Suprapubic skin (tissue), 4 donors: ENCODE results near the gene RIMBP2. TPM values are rescaled to one million over a fixed set of nuclear protein-coding genes. Genes with fewer than 3 reads are reported as not detected.
A peak's percentile ranks its signal among the peaks of the same experiment; 100 is the strongest.

Experiments used
- DNase-seq, 2 donors: peaks; one replicate each; pipeline ENCODE4 v3.0.0-alpha.2; 2019; ENCODE audit warnings: low spot score in 2 of 2
- H3K27ac ChIP-seq: fragments of 200-600 bp; sonication (generic); one replicate; pipeline ENCODE4 v1.5.1; 2019
- H3K27me3 ChIP-seq: fragments of 200-600 bp; sonication (generic); one replicate; pipeline ENCODE4 v1.5.1; 2019
- H3K36me3 ChIP-seq: fragments of 200-600 bp; sonication (generic); one replicate; pipeline ENCODE4 v1.5.1; 2019
- H3K4me1 ChIP-seq: fragments of 200-600 bp; sonication (generic); one replicate; pipeline ENCODE4 v1.5.1; 2019
- H3K4me3 ChIP-seq: fragments of 200-600 bp; sonication (generic); one replicate; pipeline ENCODE4 v1.5.1; 2019; ENCODE audit warnings: mild to moderate bottlenecking
- H3K9me3 ChIP-seq: fragments of 200-600 bp; sonication (generic); one replicate; pipeline ENCODE4 v1.5.1; 2019
- EP300 ChIP-seq: sonication (generic); formaldehyde crosslinking; IDR thresholded peaks from one replicate; pipeline ENCODE4 v1.6.1; 2017; ENCODE audit warnings: antibody characterized with exemption
- POLR2A ChIP-seq, 2 donors: fragments of 450-650 bp; IDR thresholded peaks; one replicate each; pipeline ENCODE4 v1.6.1; 2017; ENCODE audit warnings: antibody characterized with exemption in 2 of 2, mild to moderate bottlenecking in 2 of 2, moderate library complexity in 2 of 2
- POLR2AphosphoS5 ChIP-seq, 3 donors: sonication (generic); formaldehyde crosslinking; IDR thresholded peaks; one replicate each; pipeline ENCODE4 v1.6.1; 2017; ENCODE audit warnings: antibody characterized with exemption in 3 of 3
- WGBS: methylation state at CpG from one replicate; pipeline ENCODE4 v1.1.5; 2018; 5-methylcytosine and 5-hydroxymethylcytosine counted together
- total RNA-seq, 4 donors: library from RNA; depleted of rRNA; stranded (reverse); fragments of >200 nt; gene quantifications; one replicate each; pipeline ENCODE4 v1.1.0, GENCODE V29; 2016
- TF ChIP-seq, protein P1 (sequence below), 2 donors: fragments of 200-600 bp in 1 of 2; fragments of 450-650 bp in 1 of 2; sonication (generic) in 1 of 2; IDR thresholded peaks; one replicate each; pipeline ENCODE4 v1.5.1; 2016 to 2019; ENCODE audit warnings: antibody characterized with exemption in 2 of 2, mild to moderate bottlenecking in 1 of 2, moderate library complexity in 1 of 2

The RIMBP2 gene
- total RNA-seq, 4 donors from 2014 or later: 2.1 to 21.8 (median 3.0) TPM

DNA sequence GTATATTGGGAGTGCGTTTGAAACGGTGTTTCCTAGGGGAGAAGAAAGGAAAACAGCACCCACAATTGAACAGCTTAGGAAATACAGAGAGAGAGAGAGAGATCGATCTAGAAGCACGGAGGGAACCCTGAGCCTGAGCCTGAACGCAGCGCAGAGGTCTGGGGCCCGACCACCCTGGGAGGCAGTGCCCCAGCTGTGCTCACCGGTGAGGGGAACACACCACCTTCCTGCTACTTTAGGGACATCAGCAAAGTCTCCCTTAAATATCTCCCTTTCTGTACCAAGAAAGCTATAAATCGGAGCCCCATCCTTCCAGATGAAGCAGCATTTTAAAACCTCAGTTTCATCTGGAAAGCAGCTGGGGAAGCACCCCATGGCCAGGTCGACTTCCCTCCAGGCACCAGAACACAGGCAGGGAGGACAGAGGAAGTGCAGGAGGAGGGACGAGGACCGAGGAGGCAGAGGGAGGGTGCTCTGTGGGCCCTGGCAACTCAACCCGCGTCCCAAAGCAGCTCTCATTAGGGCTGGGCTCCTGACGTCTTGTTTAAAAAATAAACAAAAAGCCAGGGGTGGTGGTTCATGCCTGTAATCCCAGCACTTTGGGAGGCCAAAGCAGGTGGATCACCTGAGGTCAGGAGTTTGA lies 12.2 kb downstream of the RIMBP2 start:
- H3K9me3 ChIP-seq: no peaks in the 10 kb centered on the region
- H3K36me3 ChIP-seq: no peaks in the 10 kb centered on the region
- H3K27ac ChIP-seq: no peak overlapping the region
- no peaks in the 10 kb centered on the region for H3K4me1 ChIP-seq
- H3K27me3 ChIP-seq: peaks cover 5% of the 10 kb centered on the region
- WGBS: 52% methylated on average over 14 of the region's 15 CpGs
- DNase-seq: peak in 1 of 2 donors; percentile 44
- TF ChIP-seq POLR2AphosphoS5 (IDR thresholded peaks at IDR 0.05) (no peak), POLR2A (IDR thresholded peaks at IDR 0.05) (no peak), EP300 (no peak)
- TF ChIP-seq, protein P1, sequence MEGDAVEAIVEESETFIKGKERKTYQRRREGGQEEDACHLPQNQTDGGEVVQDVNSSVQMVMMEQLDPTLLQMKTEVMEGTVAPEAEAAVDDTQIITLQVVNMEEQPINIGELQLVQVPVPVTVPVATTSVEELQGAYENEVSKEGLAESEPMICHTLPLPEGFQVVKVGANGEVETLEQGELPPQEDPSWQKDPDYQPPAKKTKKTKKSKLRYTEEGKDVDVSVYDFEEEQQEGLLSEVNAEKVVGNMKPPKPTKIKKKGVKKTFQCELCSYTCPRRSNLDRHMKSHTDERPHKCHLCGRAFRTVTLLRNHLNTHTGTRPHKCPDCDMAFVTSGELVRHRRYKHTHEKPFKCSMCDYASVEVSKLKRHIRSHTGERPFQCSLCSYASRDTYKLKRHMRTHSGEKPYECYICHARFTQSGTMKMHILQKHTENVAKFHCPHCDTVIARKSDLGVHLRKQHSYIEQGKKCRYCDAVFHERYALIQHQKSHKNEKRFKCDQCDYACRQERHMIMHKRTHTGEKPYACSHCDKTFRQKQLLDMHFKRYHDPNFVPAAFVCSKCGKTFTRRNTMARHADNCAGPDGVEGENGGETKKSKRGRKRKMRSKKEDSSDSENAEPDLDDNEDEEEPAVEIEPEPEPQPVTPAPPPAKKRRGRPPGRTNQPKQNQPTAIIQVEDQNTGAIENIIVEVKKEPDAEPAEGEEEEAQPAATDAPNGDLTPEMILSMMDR (IDR thresholded peaks at IDR 0.05): no peak
- H3K4me3 ChIP-seq: no peak overlapping the region

DNA sequence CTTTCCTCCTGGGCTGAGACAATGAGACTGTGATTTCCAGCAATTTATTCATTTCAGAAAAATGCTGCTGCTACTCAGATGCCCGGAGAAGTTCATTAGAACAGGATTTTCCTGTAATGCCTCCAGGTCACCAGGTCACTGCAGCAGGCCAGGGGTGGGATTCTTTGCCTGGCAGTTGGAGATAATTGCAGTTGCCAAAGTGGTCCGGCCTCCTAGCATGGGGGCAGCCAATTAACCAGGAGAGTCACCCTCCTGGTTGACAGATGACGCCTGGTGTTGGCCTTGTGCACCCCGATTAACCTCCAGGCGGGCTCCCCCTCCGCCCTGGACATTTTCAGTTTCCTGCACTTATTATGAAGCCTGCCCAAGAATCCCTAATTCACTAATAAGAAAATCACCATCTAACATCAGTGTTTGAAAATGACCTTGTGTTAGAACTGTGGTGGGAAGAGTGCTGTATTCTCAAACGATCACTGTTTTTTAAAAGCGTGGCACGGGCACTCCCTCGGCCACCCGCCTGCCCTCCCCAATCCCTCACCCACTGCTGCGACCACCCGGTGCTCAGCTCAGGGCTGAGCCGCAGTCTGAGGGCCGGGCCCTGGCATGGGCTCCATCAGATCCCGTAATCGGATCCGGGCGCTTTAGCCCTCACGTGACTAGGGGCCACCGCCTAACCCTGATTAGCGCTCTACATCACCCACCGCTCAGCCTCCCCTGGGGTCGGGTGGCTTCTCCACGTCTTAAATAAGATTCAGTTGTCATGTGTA lies 12.9 kb downstream of the RIMBP2 start:
- H3K27ac ChIP-seq: no peak overlapping the region
- no peaks in the 10 kb centered on the region for H3K36me3 ChIP-seq
- no peaks in the 10 kb centered on the region for H3K9me3 ChIP-seq
- peak in 1 of 2 donors; percentile 64 for DNase-seq
- no peaks in the 10 kb centered on the region for H3K4me1 ChIP-seq
- 83% methylated on average over 23 of the region's 25 CpGs for WGBS
- TF ChIP-seq POLR2AphosphoS5 (IDR thresholded peaks at IDR 0.05) (no peak), POLR2A (IDR thresholded peaks at IDR 0.05) (no peak), EP300 (no peak)
- TF ChIP-seq, protein P1 (IDR thresholded peaks at IDR 0.05): no peak
- H3K4me3 ChIP-seq: no peak overlapping the region
- no peaks in the 10 kb centered on the region for H3K27me3 ChIP-seq

DNA sequence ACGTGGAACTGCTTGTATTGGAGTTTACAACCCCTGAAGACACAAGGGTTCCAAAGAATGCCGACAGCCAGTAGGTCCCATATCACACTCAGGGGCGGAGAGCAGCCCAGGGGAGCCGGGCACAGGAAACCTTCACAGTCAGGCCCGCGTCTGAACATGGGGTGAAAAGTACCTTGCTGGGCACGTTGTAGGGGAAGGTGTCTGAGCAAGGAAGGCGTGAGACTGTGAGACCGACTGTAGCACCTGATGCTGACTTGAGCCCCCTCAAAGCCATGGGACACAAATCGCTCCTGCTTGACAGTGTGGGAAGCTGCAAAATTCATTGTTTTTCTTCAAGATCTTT lies 14.7 kb downstream of the RIMBP2 start:
- DNase-seq: peak in 1 of 2 donors; percentile 56
- TF ChIP-seq, protein P1 (IDR thresholded peaks at IDR 0.05): no peak
- no peak for TF ChIP-seq POLR2AphosphoS5 (IDR thresholded peaks at IDR 0.05)
- TF ChIP-seq POLR2A (IDR thresholded peaks at IDR 0.05): no peak
- Histone ChIP-seq H3K4me3 (no peak overlapping the region), H3K27me3 (no peaks in the 10 kb centered on the region), H3K36me3 (no peaks in the 10 kb centered on the region), H3K4me1 (no peaks in the 10 kb centered on the region), H3K27ac (no peak overlapping the region), H3K9me3 (no peaks in the 10 kb centered on the region)
- 87% methylated on average over 9 of the region's 10 CpGs for WGBS

DNA sequence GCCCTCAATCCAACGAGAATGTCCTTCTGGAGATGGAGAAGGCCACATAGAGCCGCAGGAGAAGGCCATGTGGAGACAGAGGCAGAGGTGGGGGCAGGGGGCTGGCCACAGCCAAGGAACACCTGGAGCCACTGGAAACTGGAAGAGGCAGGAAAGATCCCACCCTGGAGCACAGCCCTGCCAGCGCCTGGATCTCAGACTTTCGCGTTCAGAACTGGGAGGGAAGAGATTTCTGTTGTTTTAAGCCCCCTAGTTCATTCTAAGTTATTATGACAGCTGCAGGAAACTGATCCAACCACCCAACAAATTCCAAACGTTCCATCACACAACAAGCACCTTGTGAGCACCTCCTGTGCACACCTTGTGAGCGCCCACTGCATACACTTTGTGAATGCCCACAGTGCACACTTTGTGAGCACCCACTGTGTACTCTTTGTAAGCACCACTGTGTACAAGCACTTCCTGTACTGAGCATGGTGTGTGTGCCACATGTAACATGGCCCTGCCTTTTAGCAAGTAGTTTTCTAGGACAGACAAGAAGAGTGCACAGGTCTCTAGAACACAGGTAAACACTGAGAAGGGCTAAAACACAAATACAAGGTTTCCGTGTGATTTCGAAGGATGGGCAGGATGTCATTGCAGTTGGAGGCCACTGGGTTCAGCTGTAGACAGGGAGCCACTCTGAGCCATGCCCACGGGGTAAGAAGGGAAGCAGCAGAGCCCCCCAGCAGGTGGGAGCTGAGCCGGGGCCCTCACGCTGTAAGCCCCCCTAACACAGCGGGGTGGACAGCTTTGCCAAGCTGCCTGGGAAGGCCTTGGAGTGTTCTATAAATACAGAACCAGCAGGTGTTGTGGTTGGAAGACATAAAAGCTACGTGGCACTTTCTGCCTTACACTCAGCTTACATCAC lies 15.4 kb downstream of the RIMBP2 start:
- DNase-seq: peak in 1 of 2 donors; percentile 41

More for the DNA sequence above, 15.4 kb downstream of the RIMBP2 start:
- WGBS: 78% methylated on average over 13 of the region's 14 CpGs
- no peak overlapping the region for H3K4me3 ChIP-seq
- no peaks in the 10 kb centered on the region for H3K36me3 ChIP-seq
- no peaks in the 10 kb centered on the region for H3K27me3 ChIP-seq
- H3K27ac ChIP-seq: no peak overlapping the region
- TF ChIP-seq EP300 (no peak), POLR2A (IDR thresholded peaks at IDR 0.05) (no peak), POLR2AphosphoS5 (IDR thresholded peaks at IDR 0.05) (no peak)
- TF ChIP-seq, protein P1 (IDR thresholded peaks at IDR 0.05): no peak
- H3K9me3 ChIP-seq: no peaks in the 10 kb centered on the region
- no peaks in the 10 kb centered on the region for H3K4me1 ChIP-seq
